AG04449 (cell line): Measurements from ENCODE around the gene PYROXD2.
A peak's percentile ranks its signal among the peaks of the same experiment; 100 is the strongest.

Experiments used
- CTCF ChIA-PET: fragments of 350-600 bp; formaldehyde crosslinking; extraction: SDS; loops from one replicate; lab custom pipeline; 2021; ENCODE audit warnings: antibody characterized with exemption; lab: Yijun Ruan, JAX
- POLR2A ChIA-PET: fragments of 400-600, 350-600 bp; formaldehyde crosslinking; extraction: SDS; loops from one replicate; lab custom pipeline; 2020; ENCODE audit warnings: antibody characterized with exemption, inconsistent platforms; lab: Yijun Ruan, JAX
- DNase-seq: peaks from one replicate; pipeline ENCODE4 v3.0.0-alpha.2; 2010; ENCODE audit warnings: low read depth, low spot score
- H3K4me3 ChIP-seq: 2 replicates; pipeline ENCODE4 v1.5.1; 2011; ENCODE audit warnings: low read depth, mild to moderate bottlenecking, control low read depth, low read length
- TF ChIP-seq, protein P1 (sequence below): IDR thresholded peaks from one replicate; pipeline ENCODE4 v1.5.1; 2011; ENCODE audit warnings: mild to moderate bottlenecking, moderate library complexity, low read length, control low read depth, inconsistent platforms; ENCODE audit not compliant: insufficient read depth; ENCODE audit errors: missing control alignments

The PYROXD2 gene

DNA sequence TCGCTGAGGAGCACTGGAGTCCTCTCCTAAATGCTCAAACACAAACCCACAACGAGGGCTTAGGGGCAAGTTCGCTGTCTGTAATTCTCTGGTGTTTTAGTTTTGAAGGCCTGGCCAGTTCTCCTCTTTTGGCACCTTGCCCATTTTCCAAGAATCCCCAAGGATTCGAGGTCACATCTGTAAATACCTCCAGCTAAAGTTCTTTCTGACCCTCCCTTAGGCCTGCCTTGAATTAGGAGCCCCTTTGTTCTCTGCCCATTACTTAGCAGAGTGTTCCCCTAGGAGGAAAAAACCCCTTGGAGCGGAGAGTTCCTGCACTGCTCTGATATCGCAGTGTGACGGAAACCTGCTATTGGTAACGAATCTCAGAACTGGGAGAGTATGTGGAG, 743 bp upstream of the PYROXD2 start:
- DNase-seq = no peak
- CTCF ChIA-PET = interaction anchor here (0.8 to 4.5 kb wide), 5 partner anchors 9 to 173 kb away, joined by 3 to 24 read pairs (median 7); no protein-coding TSS in a partner anchor
- no peak overlapping the region for H3K4me3 ChIP-seq
- TF ChIP-seq, protein P1, sequence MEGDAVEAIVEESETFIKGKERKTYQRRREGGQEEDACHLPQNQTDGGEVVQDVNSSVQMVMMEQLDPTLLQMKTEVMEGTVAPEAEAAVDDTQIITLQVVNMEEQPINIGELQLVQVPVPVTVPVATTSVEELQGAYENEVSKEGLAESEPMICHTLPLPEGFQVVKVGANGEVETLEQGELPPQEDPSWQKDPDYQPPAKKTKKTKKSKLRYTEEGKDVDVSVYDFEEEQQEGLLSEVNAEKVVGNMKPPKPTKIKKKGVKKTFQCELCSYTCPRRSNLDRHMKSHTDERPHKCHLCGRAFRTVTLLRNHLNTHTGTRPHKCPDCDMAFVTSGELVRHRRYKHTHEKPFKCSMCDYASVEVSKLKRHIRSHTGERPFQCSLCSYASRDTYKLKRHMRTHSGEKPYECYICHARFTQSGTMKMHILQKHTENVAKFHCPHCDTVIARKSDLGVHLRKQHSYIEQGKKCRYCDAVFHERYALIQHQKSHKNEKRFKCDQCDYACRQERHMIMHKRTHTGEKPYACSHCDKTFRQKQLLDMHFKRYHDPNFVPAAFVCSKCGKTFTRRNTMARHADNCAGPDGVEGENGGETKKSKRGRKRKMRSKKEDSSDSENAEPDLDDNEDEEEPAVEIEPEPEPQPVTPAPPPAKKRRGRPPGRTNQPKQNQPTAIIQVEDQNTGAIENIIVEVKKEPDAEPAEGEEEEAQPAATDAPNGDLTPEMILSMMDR = no peak
- POLR2A ChIA-PET = interaction anchor here (0.6 to 1.5 kb wide), 12 partner anchors 9 to 169 kb away, joined by 3 to 8 read pairs (median 3); no protein-coding TSS in a partner anchor

DNA sequence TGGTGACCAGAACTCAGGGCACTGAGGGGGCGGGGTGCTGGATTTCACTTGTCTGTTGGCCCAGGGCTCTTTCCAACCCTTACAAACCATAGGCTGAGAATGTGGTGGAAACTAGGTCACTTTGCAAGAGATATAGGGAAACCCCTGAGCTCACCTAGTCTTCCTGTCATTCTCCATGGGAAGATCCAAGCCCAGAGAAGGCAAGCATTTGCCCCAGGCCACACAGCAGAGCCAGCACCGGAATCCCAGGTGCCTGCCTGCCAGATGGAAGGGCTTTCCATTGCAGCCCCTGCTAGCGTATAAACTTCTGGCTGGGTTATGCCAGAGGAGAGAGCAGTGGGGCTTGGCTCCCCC, 427 bp downstream of the PYROXD2 start:
- no peak for DNase-seq
- TF ChIP-seq, protein P1 = no peak
- ChIA-PET POLR2A (interaction anchor here (0.8 to 1.5 kb wide), 5 partner anchors 9 to 168 kb away, joined by 3 to 8 read pairs (median 4); no protein-coding TSS in a partner anchor), CTCF (interaction anchor here (0.9 to 4.5 kb wide), 8 partner anchors 8 to 172 kb away, joined by 3 to 24 read pairs (median 6); no protein-coding TSS in a partner anchor)
- peak overlapping the region; percentile 86 for H3K4me3 ChIP-seq

DNA sequence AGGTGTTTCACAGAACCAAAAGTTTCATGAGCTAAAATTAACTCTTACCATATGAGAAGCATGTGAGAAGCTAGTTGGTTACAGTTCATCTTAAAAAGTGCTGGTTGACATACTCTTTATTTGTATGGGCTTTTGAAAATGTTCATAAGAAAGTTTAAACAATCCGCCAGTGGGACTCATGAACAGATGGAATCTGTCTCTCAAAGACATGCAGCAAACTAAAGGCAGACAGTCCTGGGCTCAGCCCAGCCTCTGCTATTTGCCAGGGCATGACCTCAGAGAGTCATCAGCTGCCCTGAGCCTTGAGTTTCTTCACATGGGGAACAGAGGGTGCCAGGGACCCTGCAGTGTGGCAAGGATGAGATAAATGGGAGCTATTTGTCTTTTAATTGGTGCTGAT, 3.2 kb downstream of the PYROXD2 start:
- CTCF ChIA-PET = interaction anchor here (0.5 to 2.1 kb wide), 3 partner anchors 14 to 240 kb away, joined by 3 to 10 read pairs (median 3); no protein-coding TSS in a partner anchor
- H3K4me3 ChIP-seq = no peak overlapping the region
- POLR2A ChIA-PET = no interaction called here
- no peak for DNase-seq
- TF ChIP-seq, protein P1 = no peak

DNA sequence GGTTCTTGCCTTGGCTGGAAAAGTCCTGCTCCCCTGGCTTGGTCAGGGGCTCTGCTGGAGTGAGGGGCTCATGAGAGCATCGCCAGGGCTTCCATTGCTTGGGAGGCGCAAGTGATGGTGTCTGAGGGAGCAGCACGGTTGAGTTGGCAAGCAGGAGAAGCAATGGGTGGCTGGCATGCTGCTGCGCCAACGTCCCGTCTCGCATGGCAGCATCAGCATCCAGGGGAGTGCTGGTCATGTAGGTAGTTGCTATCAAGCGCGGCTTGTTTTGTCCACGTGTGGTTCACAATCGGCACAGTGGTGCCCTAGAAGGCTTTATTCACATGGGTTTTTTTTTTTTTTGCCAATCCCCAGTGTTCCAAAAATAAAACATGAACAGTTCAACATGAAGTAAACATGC, 3.8 kb downstream of the PYROXD2 start:
- no peak overlapping the region for H3K4me3 ChIP-seq
- DNase-seq = no peak
- CTCF ChIA-PET = interaction anchor here (2.1 kb wide), 1 partner anchor 14 kb away, joined by 10 read pairs; no protein-coding TSS in a partner anchor
- TF ChIP-seq, protein P1 = no peak
- POLR2A ChIA-PET = no interaction called here

DNA sequence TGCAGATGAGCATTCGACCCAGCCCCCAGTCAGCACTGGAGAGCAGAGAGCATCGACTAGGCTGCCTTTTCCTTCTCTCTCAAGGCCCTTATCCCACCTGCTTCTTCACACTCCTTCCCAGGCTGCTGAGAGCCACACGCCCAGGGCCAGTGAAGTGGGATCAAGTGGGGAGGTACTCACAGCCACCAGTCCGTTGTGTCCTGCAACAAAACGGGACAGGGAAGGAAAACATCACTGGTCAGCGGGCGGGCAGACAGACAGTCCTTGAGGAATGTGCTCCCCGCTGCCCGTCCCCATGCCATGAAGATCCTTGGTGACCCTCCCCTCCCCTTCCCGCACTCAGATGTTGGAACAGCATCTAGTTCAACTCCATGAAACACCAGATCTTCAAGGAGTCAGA, 4.2 kb downstream of the PYROXD2 start:
- no peak for DNase-seq
- no peak overlapping the region for H3K4me3 ChIP-seq
- TF ChIP-seq, protein P1 = no peak
- CTCF ChIA-PET = interaction anchor here (1.1 kb wide), 1 partner anchor 15 kb away, joined by 5 read pairs; no protein-coding TSS in a partner anchor
- POLR2A ChIA-PET = no interaction called here

DNA sequence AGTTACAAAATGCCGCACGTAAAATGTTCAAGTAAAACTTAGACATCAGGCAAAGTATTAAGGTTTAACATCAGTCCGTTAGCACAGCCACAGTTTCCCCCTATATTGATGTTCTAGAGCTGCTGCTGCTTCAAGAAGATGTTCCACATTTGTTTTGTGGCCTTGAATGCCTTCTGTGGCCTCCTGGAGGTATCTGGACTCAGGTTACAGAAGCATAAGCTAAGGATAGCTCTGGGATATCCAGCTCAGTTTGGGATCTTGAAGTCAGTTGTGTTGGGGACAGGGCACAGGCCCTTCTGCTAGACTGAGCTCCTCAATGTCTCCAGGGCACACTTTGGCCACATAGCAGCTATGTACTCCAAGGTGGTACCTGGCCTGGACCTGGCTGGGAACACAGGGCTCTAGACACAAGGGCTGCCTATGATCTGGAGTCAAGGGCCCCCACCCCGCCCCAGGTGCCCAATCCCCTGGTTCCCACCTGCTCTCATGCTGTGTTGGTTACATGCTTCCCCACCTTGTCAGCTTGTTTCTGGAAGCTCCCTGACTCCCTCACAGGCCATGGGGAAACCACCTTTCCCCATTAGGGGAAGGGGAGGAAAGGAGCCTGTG, 4.7 kb downstream of the PYROXD2 start:
- no peak overlapping the region for H3K4me3 ChIP-seq
- TF ChIP-seq, protein P1 = no peak
- ChIA-PET POLR2A (no interaction called here), CTCF (interaction anchor here (1.1 to 2.4 kb wide), 3 partner anchors 15 to 240 kb away, joined by 5 to 9 read pairs (median 5); no protein-coding TSS in a partner anchor)
- no peak for DNase-seq
